ENCODE measurements around the gene SEC16B. TPM values are rescaled to one million over a fixed set of nuclear protein-coding genes. Genes with fewer than 3 reads are reported as not detected.

SEC16B gene
- total and polyA plus RNA-seq, 2 donors (not counting 1 experiment from before 2014, with no cell fraction given): 2.7 to 3.1 TPM

DNA sequence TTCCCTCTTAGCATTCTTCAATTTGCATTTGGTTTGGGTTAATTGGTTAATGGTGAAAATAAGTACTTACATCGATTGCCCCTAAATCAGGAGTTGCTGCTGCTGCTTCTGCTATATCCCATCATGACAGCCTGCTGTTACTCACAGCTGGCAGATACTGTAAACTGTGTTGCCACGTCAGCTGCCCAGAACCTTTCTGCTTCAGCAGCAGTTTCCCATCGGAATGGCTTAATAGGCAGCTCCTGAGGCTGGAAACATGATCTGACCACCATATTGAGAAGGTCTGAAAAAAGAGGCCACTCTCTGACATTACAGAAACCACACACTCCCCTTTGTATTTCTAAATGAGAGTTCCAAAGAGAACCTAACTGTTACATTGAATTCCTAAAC is 14.3 kb upstream of the SEC16B start:
- Histone ChIP-seq H3K9me3 (ENCODE audit: control insufficient read depth, insufficient read depth, low read depth, low read length) (no peaks in the 10 kb centered on the region), H3K4me1 (ENCODE audit: control insufficient read depth, extremely low read depth, insufficient read depth, low read length) (no peaks in the 10 kb centered on the region), H3K4me3 (replicated peaks in 1 of 4; ENCODE audit: control extremely low read depth in 1 of 4, insufficient read depth in 1 of 4, low read depth in 3 of 4, low read length in 4 of 4) (peak overlapping the region in 2 of 4 experiments; percentile 18 to 47), H3K9ac (ENCODE audit: insufficient read depth, low read length) (no peak overlapping the region), H3K36me3 (ENCODE audit: control insufficient read depth, insufficient read depth, low read length) (no peaks in the 10 kb centered on the region), H2AFZ (ENCODE audit: low read length) (peak overlapping the region; percentile 68), H3K27ac (ENCODE audit: insufficient read depth, low read length) (peak overlapping the region; percentile 18), H3K4me2 (ENCODE audit: extremely low read depth, insufficient read depth, low read length) (peak overlapping the region; percentile 70), H3K79me2 (ENCODE audit: control insufficient read depth, insufficient read depth, low read length) (no peaks in the 10 kb centered on the region), H3K27me3 (ENCODE audit: control insufficient read depth, insufficient read depth, low read length) (no peaks in the 10 kb centered on the region), H4K20me1 (ENCODE audit: control insufficient read depth, extremely low read depth, insufficient read depth, low read length) (no peaks in the 10 kb centered on the region)
- DNase-seq (ENCODE audit: low read depth in 2 of 2): peak; percentile 96 to 97
- TF ChIP-seq EZH2 (IDR thresholded peaks at IDR 0.05; ENCODE audit: low read length, missing control alignments): no peak

DNA sequence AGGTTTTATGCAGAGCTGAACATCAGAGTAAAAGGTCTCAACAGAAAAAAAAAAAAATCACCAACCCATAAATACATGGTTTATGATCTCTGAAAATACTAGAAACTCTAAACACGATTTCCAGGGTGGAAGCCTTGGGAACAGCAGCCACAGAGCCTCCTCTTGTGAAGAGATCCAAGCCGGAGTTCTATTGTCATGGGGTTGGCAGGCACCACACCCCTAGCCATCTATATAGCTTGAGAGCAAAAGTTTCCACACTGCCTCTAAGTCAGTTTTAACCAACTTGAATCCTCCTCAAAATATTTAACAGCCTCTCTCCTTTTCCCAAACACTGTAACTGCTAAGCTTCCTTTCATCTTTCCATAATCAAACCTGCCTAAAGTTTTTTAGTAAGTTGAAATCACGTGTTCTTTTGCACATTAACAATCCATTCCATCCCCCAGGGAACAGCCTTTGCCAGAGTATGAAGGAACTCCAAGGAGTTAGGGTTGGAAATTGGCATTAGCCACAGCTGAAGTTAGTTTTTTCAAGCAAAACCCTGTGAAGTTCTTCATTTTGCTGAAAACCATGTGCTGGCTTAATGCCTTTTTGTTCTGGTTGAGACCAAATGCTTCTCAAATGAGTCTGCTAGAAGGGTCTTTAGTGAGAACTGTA is 13.8 kb upstream of the SEC16B start:
- no peaks in the 10 kb centered on the region for H4K20me1 ChIP-seq (ENCODE audit: control insufficient read depth, extremely low read depth, insufficient read depth, low read length)
- no peaks in the 10 kb centered on the region for H3K9me3 ChIP-seq (ENCODE audit: control insufficient read depth, insufficient read depth, low read depth, low read length)
- H2AFZ ChIP-seq (ENCODE audit: low read length): peak overlapping the region; percentile 68
- peak overlapping the region in 3 of 4 experiments; percentile 8 to 47 (median 18) for H3K4me3 ChIP-seq (replicated peaks in 1 of 4; ENCODE audit: control extremely low read depth in 1 of 4, insufficient read depth in 1 of 4, low read depth in 3 of 4, low read length in 4 of 4)
- DNase-seq (ENCODE audit: low read depth in 2 of 2): no peak
- peak overlapping the region; percentile 18 for H3K27ac ChIP-seq (ENCODE audit: insufficient read depth, low read length)
- no peaks in the 10 kb centered on the region for H3K27me3 ChIP-seq (ENCODE audit: control insufficient read depth, insufficient read depth, low read length)
- H3K9ac ChIP-seq (ENCODE audit: insufficient read depth, low read length): no peak overlapping the region
- H3K4me1 ChIP-seq (ENCODE audit: control insufficient read depth, extremely low read depth, insufficient read depth, low read length): no peaks in the 10 kb centered on the region
- H3K79me2 ChIP-seq (ENCODE audit: control insufficient read depth, insufficient read depth, low read length): no peaks in the 10 kb centered on the region
- peak overlapping the region; percentile 70 for H3K4me2 ChIP-seq (ENCODE audit: extremely low read depth, insufficient read depth, low read length)
- no peaks in the 10 kb centered on the region for H3K36me3 ChIP-seq (ENCODE audit: control insufficient read depth, insufficient read depth, low read length)
- TF ChIP-seq, protein P1, sequence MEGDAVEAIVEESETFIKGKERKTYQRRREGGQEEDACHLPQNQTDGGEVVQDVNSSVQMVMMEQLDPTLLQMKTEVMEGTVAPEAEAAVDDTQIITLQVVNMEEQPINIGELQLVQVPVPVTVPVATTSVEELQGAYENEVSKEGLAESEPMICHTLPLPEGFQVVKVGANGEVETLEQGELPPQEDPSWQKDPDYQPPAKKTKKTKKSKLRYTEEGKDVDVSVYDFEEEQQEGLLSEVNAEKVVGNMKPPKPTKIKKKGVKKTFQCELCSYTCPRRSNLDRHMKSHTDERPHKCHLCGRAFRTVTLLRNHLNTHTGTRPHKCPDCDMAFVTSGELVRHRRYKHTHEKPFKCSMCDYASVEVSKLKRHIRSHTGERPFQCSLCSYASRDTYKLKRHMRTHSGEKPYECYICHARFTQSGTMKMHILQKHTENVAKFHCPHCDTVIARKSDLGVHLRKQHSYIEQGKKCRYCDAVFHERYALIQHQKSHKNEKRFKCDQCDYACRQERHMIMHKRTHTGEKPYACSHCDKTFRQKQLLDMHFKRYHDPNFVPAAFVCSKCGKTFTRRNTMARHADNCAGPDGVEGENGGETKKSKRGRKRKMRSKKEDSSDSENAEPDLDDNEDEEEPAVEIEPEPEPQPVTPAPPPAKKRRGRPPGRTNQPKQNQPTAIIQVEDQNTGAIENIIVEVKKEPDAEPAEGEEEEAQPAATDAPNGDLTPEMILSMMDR (conservative IDR thresholded peaks at IDR 0.05 in 1 of 2, IDR thresholded peaks at IDR 0.05 in 1 of 2; ENCODE audit: low read depth in 1 of 2, low read length in 2 of 2): no peak
- TF ChIP-seq EZH2 (IDR thresholded peaks at IDR 0.05; ENCODE audit: low read length, missing control alignments): no peak

DNA sequence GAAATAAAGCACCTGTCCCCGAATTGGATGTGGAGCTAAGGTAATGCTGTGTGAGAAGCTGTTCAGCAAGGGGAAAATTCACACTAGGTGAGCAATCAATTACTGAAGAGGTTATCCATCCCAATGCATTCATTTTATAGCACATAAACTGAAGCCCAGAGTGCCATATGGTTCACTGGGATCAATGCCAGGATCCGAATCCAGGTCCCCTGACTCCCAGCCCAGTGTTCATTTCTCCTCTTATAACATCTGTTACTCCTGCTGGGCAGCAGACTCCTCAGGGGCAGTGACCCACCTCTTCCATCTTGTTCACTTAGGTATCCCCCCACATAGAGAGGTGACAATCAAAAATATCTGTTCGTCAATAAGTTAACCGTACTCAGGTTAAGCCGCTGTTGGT is 13.2 kb upstream of the SEC16B start:
- H3K27me3 ChIP-seq (ENCODE audit: control insufficient read depth, insufficient read depth, low read length): no peaks in the 10 kb centered on the region
- H3K36me3 ChIP-seq (ENCODE audit: control insufficient read depth, insufficient read depth, low read length): no peaks in the 10 kb centered on the region
- peak overlapping the region in 1 of 4 experiments; percentile 47 for H3K4me3 ChIP-seq (replicated peaks in 1 of 4; ENCODE audit: control extremely low read depth in 1 of 4, insufficient read depth in 1 of 4, low read depth in 3 of 4, low read length in 4 of 4)
- H4K20me1 ChIP-seq (ENCODE audit: control insufficient read depth, extremely low read depth, insufficient read depth, low read length): no peaks in the 10 kb centered on the region
- TF ChIP-seq, protein P1 (conservative IDR thresholded peaks at IDR 0.05 in 1 of 2, IDR thresholded peaks at IDR 0.05 in 1 of 2; ENCODE audit: low read depth in 1 of 2, low read length in 2 of 2): no peak
- no peak for TF ChIP-seq EZH2 (IDR thresholded peaks at IDR 0.05; ENCODE audit: low read length, missing control alignments)
- no peak overlapping the region for H3K9ac ChIP-seq (ENCODE audit: insufficient read depth, low read length)
- H3K27ac ChIP-seq (ENCODE audit: insufficient read depth, low read length): no peak overlapping the region
- H3K9me3 ChIP-seq (ENCODE audit: control insufficient read depth, insufficient read depth, low read depth, low read length): no peaks in the 10 kb centered on the region
- H2AFZ ChIP-seq (ENCODE audit: low read length): no peak overlapping the region
- DNase-seq (ENCODE audit: low read depth in 2 of 2): peak in 1 of 2 donors; percentile 18
- H3K4me1 ChIP-seq (ENCODE audit: control insufficient read depth, extremely low read depth, insufficient read depth, low read length): no peaks in the 10 kb centered on the region
- H3K4me2 ChIP-seq (ENCODE audit: extremely low read depth, insufficient read depth, low read length): peak overlapping the region; percentile 2
- H3K79me2 ChIP-seq (ENCODE audit: control insufficient read depth, insufficient read depth, low read length): no peaks in the 10 kb centered on the region

Measured in fibroblast of lung (primary cell).